ENCODE measurements around the gene SYT6. TPM values are rescaled to one million over a fixed set of nuclear protein-coding genes. Genes with fewer than 3 reads are reported as not detected.

SYT6 gene
- total and polyA plus RNA-seq, 10 donors = 0.14 TPM; not detected in 9

GRCh38 chr1:114122941-114123618 is 30.6 kb downstream of the SYT6 start:
- intact Hi-C loops (cut with DNase I; ENCODE audit: low total_unique reads) = no loop called here
- Histone ChIP-seq H3K4me3 (no peak overlapping the region), H3K36me3 (no peaks in the 10 kb centered on the region), H3K4me1 (peaks cover 0 to 12% (median 7%) of the 10 kb centered on the region in 6 donors), H3K27me3 (replicated peaks in 1 of 7) (peaks cover 0 to 7% (median 0%) of the 10 kb centered on the region in 7 donors), H3K27ac (no peak overlapping the region), H3K9me3 (no peaks in the 10 kb centered on the region)
- no peak for TF ChIP-seq POLR2AphosphoS5 (IDR thresholded peaks at IDR 0.05)
- no peak for TF ChIP-seq CTCF (IDR thresholded peaks at IDR 0.05 in 8 of 11, conservative IDR thresholded peaks at IDR 0.05 in 3 of 11)
- no peak for TF ChIP-seq POLR2A (IDR thresholded peaks at IDR 0.05)
- WGBS, 5 donors = 74 to 85% (median 80%) methylated on average over 9 of the region's 9 CpGs
- peak; percentile 59 for DNase-seq

GRCh38 chr1:114118351-114118990 is 35.2 kb downstream of the SYT6 start:
- Histone ChIP-seq H3K36me3 (no peaks in the 10 kb centered on the region), H3K9me3 (no peaks in the 10 kb centered on the region), H3K27me3 (replicated peaks in 1 of 7) (peaks cover 0 to 8% (median 0%) of the 10 kb centered on the region in 7 donors), H3K4me3 (no peak overlapping the region), H3K4me1 (peaks cover 0 to 16% (median 5%) of the 10 kb centered on the region in 6 donors), H3K27ac (no peak overlapping the region)
- DNase-seq = peak; percentile 38
- 47 to 62% (median 59%) methylated on average over 16 to 17 of the region's 17 CpGs for WGBS, 5 donors
- intact Hi-C loops (cut with DNase I; ENCODE audit: low total_unique reads) = no loop called here
- TF ChIP-seq POLR2AphosphoS5 (IDR thresholded peaks at IDR 0.05) (no peak), CTCF (IDR thresholded peaks at IDR 0.05 in 8 of 11, conservative IDR thresholded peaks at IDR 0.05 in 3 of 11) (no peak), POLR2A (IDR thresholded peaks at IDR 0.05) (no peak)

GRCh38 chr1:114117654-114118053 is 36.0 kb downstream of the SYT6 start:
- Histone ChIP-seq H3K36me3 (no peaks in the 10 kb centered on the region), H3K4me3 (no peak overlapping the region), H3K4me1 (peaks cover 0 to 24% (median 8%) of the 10 kb centered on the region in 6 donors), H3K27ac (no peak overlapping the region), H3K27me3 (replicated peaks in 1 of 7) (peaks cover 0 to 8% (median 0%) of the 10 kb centered on the region in 7 donors), H3K9me3 (no peaks in the 10 kb centered on the region)
- 85 to 94% (median 86%) methylated on average over 7 to 8 of the region's 8 CpGs for WGBS, 5 donors
- intact Hi-C loops (cut with DNase I; ENCODE audit: low total_unique reads) = no loop called here
- TF ChIP-seq POLR2A (IDR thresholded peaks at IDR 0.05) (no peak), POLR2AphosphoS5 (IDR thresholded peaks at IDR 0.05) (no peak)
- peak; percentile 43 for DNase-seq

GRCh38 chr1:114116086-114116485 is 37.6 kb downstream of the SYT6 start:
- Histone ChIP-seq H3K4me3 (no peak overlapping the region), H3K4me1 (peaks cover 0 to 26% (median 8%) of the 10 kb centered on the region in 6 donors), H3K27me3 (replicated peaks in 1 of 7) (peaks cover 0 to 8% (median 0%) of the 10 kb centered on the region in 7 donors), H3K36me3 (no peaks in the 10 kb centered on the region), H3K9me3 (no peaks in the 10 kb centered on the region), H3K27ac (no peak overlapping the region)
- DNase-seq = no peak
- whole genome bisulfite sequencing, 5 donors = 68 to 83% (median 77%) methylated on average over 6 of the region's 6 CpGs
- TF ChIP-seq POLR2AphosphoS5 (IDR thresholded peaks at IDR 0.05) (no peak), CTCF (IDR thresholded peaks at IDR 0.05 in 8 of 11, conservative IDR thresholded peaks at IDR 0.05 in 3 of 11) (no peak), POLR2A (IDR thresholded peaks at IDR 0.05) (no peak)
- intact Hi-C loops (cut with DNase I; ENCODE audit: low total_unique reads) = no loop called here
